GM19324 (cell line): Measurements from ENCODE around the gene KIF20B.
"Not testable (repeated sequence)": the region's sequence is repeated elsewhere in the genome, so short reads cannot be mapped to it uniquely, and the experiment has no call there.

Experiments used
- ATAC-seq: cut with Tn5 transposase; IDR thresholded peaks from one replicate; pipeline ENCODE4 v1.9.1; 2021; ENCODE audit warnings: mild to moderate bottlenecking, moderate library complexity; ENCODE audit not compliant: unreplicated experiment, low FRiP score

The KIF20B gene

GRCh38 chr10:89776665-89777064 lies 75.3 kb downstream of the KIF20B start:
- ATAC-seq: no peak

GRCh38 chr10:89782470-89782869 lies 81.1 kb downstream of the KIF20B start:
- no peak for ATAC-seq

GRCh38 chr10:89783406-89783805 lies 82.0 kb downstream of the KIF20B start:
- no peak for ATAC-seq

- no peak for ATAC-seq
These were observed 83.7 kb downstream of the KIF20B start for GRCh38 chr10:89785095-89785494.

GRCh38 chr10:89789188-89789877 lies 87.9 kb downstream of the KIF20B start:
- no peak for ATAC-seq

GRCh38 chr10:89792187-89792586 lies 90.8 kb downstream of the KIF20B start:
- ATAC-seq: no peak

GRCh38 chr10:89793649-89794254 lies 92.4 kb downstream of the KIF20B start:
- ATAC-seq: no peak

GRCh38 chr10:89795840-89796239 lies 94.5 kb downstream of the KIF20B start:
- ATAC-seq: peak; percentile 76

GRCh38 chr10:89798092-89798491 lies 96.7 kb downstream of the KIF20B start:
- ATAC-seq: no peak

GRCh38 chr10:89799573-89799972 lies 98.2 kb downstream of the KIF20B start:
- no peak for ATAC-seq

- no peak for ATAC-seq
These were observed 104.2 kb downstream of the KIF20B start for GRCh38 chr10:89805599-89806013.

GRCh38 chr10:89808842-89809241 lies 107.5 kb downstream of the KIF20B start:
- ATAC-seq: no peak

GRCh38 chr10:89809766-89810165 lies 108.4 kb downstream of the KIF20B start:
- ATAC-seq: no peak

GRCh38 chr10:89810908-89811525 lies 109.6 kb downstream of the KIF20B start:
- ATAC-seq: no peak

- ATAC-seq: no peak
These were observed 112.2 kb downstream of the KIF20B start for GRCh38 chr10:89813546-89813945.

- no peak for ATAC-seq
These were observed 112.9 kb downstream of the KIF20B start for GRCh38 chr10:89814278-89814677.

- ATAC-seq: no peak
These were observed 113.9 kb downstream of the KIF20B start for GRCh38 chr10:89815049-89815853.

- ATAC-seq: not testable (repeated sequence)
These were observed 117.6 kb downstream of the KIF20B start for GRCh38 chr10:89819008-89819407.
